Right kidney (tissue), 1 donor: ENCODE measurements around the gene PARVG.

Experiments
- DNase-seq: peaks from one replicate; pipeline ENCODE4 v3.0.0-alpha.2; 2016

PARVG gene

GRCh38 chr22:44196731-44197131 is 16.0 kb downstream of the PARVG start:
- no peak for DNase-seq

GRCh38 chr22:44197271-44197670 is 16.5 kb downstream of the PARVG start:
- no peak for DNase-seq

- DNase-seq = no peak
These were observed 18.4 kb downstream of the PARVG start for GRCh38 chr22:44199164-44199563.

- DNase-seq = no peak
These were observed 19.1 kb downstream of the PARVG start for GRCh38 chr22:44199866-44200265.

GRCh38 chr22:44200451-44200850 is 19.7 kb downstream of the PARVG start:
- DNase-seq = no peak

- no peak for DNase-seq
These were observed 20.3 kb downstream of the PARVG start for GRCh38 chr22:44200855-44201550.

GRCh38 chr22:44201665-44202064 is 20.9 kb downstream of the PARVG start:
- DNase-seq = no peak

- no peak for DNase-seq
These were observed 21.6 kb downstream of the PARVG start for GRCh38 chr22:44202261-44202789.

- DNase-seq = no peak
These were observed 22.5 kb downstream of the PARVG start for GRCh38 chr22:44203203-44203602.

- no peak for DNase-seq
These were observed 24.2 kb downstream of the PARVG start for GRCh38 chr22:44204739-44205515.

- DNase-seq = no peak
These were observed 25.0 kb downstream of the PARVG start for GRCh38 chr22:44205516-44206329.

GRCh38 chr22:44206330-44206645 is 25.6 kb downstream of the PARVG start:
- DNase-seq = no peak

GRCh38 chr22:44206696-44207095 is 26.0 kb downstream of the PARVG start:
- DNase-seq = no peak

- no peak for DNase-seq
These were observed 26.7 kb downstream of the PARVG start for GRCh38 chr22:44207173-44207980.

- DNase-seq = no peak
These were observed 27.2 kb downstream of the PARVG start for GRCh38 chr22:44207981-44208317.

GRCh38 chr22:44209343-44209742 is 28.6 kb downstream of the PARVG start:
- DNase-seq = no peak

- DNase-seq = no peak
These were observed 30.0 kb downstream of the PARVG start for GRCh38 chr22:44210722-44211121.

- no peak for DNase-seq
These were observed 30.7 kb downstream of the PARVG start for GRCh38 chr22:44211256-44211945.

GRCh38 chr22:44211946-44212930 is 31.5 kb downstream of the PARVG start:
- no peak for DNase-seq

GRCh38 chr22:44212936-44213335 is 32.2 kb downstream of the PARVG start:
- no peak for DNase-seq
